Measurements from ENCODE around the gene WWC2. TPM values are rescaled to one million over a fixed set of nuclear protein-coding genes. Genes with fewer than 3 reads are reported as not detected.

Gene WWC2
- total RNA-seq, 1 donor from 2014 or later: 0.47 TPM

DNA sequence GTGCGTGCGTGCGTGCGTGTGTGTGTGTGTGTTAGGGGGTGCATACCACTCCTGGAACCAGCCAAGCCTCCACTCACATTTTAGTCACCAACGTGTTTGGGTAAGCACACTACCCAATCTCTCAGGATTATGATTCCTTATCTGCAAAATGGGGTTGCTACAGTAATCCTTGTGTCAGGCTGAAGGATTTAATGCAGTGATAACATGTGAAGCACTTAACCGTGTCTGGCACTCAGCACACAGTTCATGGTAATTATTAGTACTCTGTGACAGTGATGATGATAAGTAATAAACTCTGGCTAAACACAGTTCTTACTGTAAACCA lies 163.7 kb downstream of the WWC2 start:
- H3K4me3 Mint-ChIP-seq: no peak overlapping the region
- no peaks in the 10 kb centered on the region for H3K9me3 Mint-ChIP-seq
- TF ChIP-seq, protein P1, sequence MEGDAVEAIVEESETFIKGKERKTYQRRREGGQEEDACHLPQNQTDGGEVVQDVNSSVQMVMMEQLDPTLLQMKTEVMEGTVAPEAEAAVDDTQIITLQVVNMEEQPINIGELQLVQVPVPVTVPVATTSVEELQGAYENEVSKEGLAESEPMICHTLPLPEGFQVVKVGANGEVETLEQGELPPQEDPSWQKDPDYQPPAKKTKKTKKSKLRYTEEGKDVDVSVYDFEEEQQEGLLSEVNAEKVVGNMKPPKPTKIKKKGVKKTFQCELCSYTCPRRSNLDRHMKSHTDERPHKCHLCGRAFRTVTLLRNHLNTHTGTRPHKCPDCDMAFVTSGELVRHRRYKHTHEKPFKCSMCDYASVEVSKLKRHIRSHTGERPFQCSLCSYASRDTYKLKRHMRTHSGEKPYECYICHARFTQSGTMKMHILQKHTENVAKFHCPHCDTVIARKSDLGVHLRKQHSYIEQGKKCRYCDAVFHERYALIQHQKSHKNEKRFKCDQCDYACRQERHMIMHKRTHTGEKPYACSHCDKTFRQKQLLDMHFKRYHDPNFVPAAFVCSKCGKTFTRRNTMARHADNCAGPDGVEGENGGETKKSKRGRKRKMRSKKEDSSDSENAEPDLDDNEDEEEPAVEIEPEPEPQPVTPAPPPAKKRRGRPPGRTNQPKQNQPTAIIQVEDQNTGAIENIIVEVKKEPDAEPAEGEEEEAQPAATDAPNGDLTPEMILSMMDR (IDR thresholded peaks at IDR 0.05): no peak
- DNase-seq: no peak
- POLR2A ChIA-PET: no interaction called here
- H3K27ac Mint-ChIP-seq: no peak overlapping the region
- ATAC-seq (ENCODE audit: low read depth): no peak
- H3K4me1 Mint-ChIP-seq: no peaks in the 10 kb centered on the region
- H3K27me3 Mint-ChIP-seq: peaks cover 6% of the 10 kb centered on the region
- CTCF ChIA-PET: interaction anchor here (0.6 to 3.0 kb wide), 6 partner anchors 26 to 784 kb away, joined by 3 to 29 read pairs (median 4); no protein-coding TSS in a partner anchor
- intact Hi-C loops (cut with micrococcal nuclease): loop anchor here (1.0 to 2.0 kb wide), 5 partner anchors 136 to 784 kb away; no protein-coding TSS in a partner anchor
- H3K36me3 Mint-ChIP-seq (ENCODE audit: low read depth): no peaks in the 10 kb centered on the region

DNA sequence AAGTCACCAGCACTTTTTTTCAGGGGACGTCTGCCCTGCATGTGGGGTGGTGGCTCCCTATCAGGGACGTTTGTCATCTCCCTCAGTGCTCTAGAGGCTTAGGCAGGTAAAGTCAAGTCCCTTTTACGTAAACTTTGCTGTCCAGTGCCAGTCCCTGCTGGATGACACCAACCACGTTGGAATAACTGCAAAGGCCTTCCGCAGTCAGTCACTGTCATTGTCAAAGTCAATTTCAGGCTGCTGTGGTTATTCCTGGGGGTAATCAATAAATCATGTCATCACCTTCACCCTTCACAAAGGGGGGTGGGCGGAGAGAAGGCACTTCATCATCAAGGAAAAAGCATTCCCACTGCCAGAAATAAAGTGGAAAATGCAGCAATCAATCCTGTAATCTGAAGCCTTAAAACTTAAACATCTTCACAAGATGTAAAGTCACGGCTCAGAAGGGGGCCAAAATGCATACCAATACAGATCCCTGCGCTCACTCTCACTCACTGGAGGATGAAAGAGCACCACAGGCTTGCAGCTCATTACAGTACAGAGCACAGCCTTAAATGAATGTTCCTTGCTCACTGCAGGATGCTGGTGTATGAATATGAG lies 164.8 kb downstream of the WWC2 start:
- TF ChIP-seq, protein P1 (IDR thresholded peaks at IDR 0.05): no peak
- ChIA-PET CTCF (interaction anchor here (1.6 to 3.0 kb wide), 2 partner anchors 190 to 346 kb away, joined by 3 to 23 read pairs; no protein-coding TSS in a partner anchor), POLR2A (no interaction called here)
- intact Hi-C loops (cut with micrococcal nuclease): loop anchor here (2.0 kb wide), 2 partner anchors 135 to 143 kb away; no protein-coding TSS in a partner anchor
- H3K4me1 Mint-ChIP-seq: no peaks in the 10 kb centered on the region
- H3K36me3 Mint-ChIP-seq (ENCODE audit: low read depth): no peaks in the 10 kb centered on the region
- H3K27me3 Mint-ChIP-seq: peaks cover 6% of the 10 kb centered on the region
- H3K27ac Mint-ChIP-seq: no peak overlapping the region
- DNase-seq (no peak), ATAC-seq (ENCODE audit: low read depth) (no peak)
- H3K9me3 Mint-ChIP-seq: no peaks in the 10 kb centered on the region
- H3K4me3 Mint-ChIP-seq: no peak overlapping the region

DNA sequence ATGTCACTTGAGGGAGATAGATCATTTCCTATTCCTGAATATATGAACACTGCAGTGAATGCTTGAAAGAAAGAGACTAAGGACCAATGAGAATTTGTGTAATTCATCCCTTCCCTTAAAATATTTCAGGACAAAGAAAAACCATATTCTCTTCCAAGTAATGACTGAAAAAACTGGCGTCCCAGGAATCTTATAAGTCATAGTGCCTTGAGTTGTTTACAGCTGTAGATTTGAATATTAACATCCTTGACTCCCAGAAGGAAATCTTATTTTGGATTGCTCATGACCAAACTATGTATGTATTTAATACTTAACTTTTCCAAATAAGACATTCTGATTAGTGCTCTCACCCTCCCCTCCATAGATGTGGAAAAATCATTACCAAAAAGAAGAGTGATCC lies 165.6 kb downstream of the WWC2 start:
- Mint-ChIP-seq H3K4me3 (no peak overlapping the region), H3K4me1 (no peaks in the 10 kb centered on the region), H3K9me3 (no peaks in the 10 kb centered on the region), H3K27me3 (peaks cover 4% of the 10 kb centered on the region), H3K36me3 (ENCODE audit: low read depth) (no peaks in the 10 kb centered on the region), H3K27ac (no peak overlapping the region)
- DNase-seq (no peak), ATAC-seq (ENCODE audit: low read depth) (no peak)
- TF ChIP-seq, protein P1 (IDR thresholded peaks at IDR 0.05): no peak
- ChIA-PET POLR2A (no interaction called here), CTCF (interaction anchor here (1.6 kb wide), 1 partner anchor 347 kb away, joined by 3 read pairs; no protein-coding TSS in a partner anchor)
- intact Hi-C loops (cut with micrococcal nuclease): no loop called here

GRCh38 chr4:183266371-183266770 lies 167.3 kb downstream of the WWC2 start:
- intact Hi-C loops (cut with micrococcal nuclease): no loop called here
- Mint-ChIP-seq H3K27me3 (no peaks in the 10 kb centered on the region), H3K4me3 (no peak overlapping the region), H3K4me1 (no peaks in the 10 kb centered on the region), H3K9me3 (no peaks in the 10 kb centered on the region), H3K36me3 (ENCODE audit: low read depth) (no peaks in the 10 kb centered on the region), H3K27ac (no peak overlapping the region)
- ChIA-PET CTCF (no interaction called here), POLR2A (no interaction called here)
- TF ChIP-seq, protein P1 (IDR thresholded peaks at IDR 0.05): no peak
- ATAC-seq (ENCODE audit: low read depth) (no peak), DNase-seq (no peak)

DNA sequence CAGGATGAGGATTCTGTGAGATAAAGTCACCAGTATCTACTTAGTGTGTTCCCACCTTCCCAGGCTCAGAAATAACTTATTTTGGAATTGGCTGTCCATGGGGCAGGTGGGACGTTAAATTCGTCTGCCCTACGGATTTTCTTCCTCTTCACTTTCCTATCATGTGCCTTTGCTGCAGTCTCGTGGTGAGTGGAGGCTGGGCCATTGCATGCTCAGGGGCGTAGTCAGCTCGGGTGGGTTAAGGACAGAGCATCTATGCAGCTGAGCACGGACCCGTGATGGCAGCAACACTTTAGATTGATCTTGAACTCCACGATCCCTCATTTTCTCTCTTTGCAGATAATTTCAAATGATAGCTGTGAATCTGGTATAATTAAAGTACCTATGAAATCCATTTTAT lies 169.5 kb downstream of the WWC2 start:
- Mint-ChIP-seq H3K4me1 (no peaks in the 10 kb centered on the region), H3K27me3 (no peaks in the 10 kb centered on the region), H3K9me3 (no peaks in the 10 kb centered on the region), H3K4me3 (no peak overlapping the region), H3K27ac (no peak overlapping the region), H3K36me3 (ENCODE audit: low read depth) (no peaks in the 10 kb centered on the region)
- TF ChIP-seq, protein P1 (IDR thresholded peaks at IDR 0.05): no peak
- intact Hi-C loops (cut with micrococcal nuclease): no loop called here
- no peak for ATAC-seq (ENCODE audit: low read depth)
- ChIA-PET POLR2A (no interaction called here), CTCF (no interaction called here)
- DNase-seq: no peak
